Prostate gland (tissue), 2 donors: Measurements from ENCODE around the gene MLF2. TPM values are rescaled to one million over a fixed set of nuclear protein-coding genes. Genes with fewer than 3 reads are reported as not detected.
"Not testable (repeated sequence)": the region's sequence is repeated elsewhere in the genome, so short reads cannot be mapped to it uniquely, and the experiment has no call there.

Experiments
- DNase-seq: peaks from one replicate; pipeline ENCODE4 v3.0.0-alpha.2; 2019; ENCODE audit warnings: low spot score
- H3K27ac ChIP-seq, 2 donors: fragments of 200-600 bp; sonication (generic); 2 replicates each; pipeline ENCODE4 v1.5.1; 2017 to 2019
- H3K27me3 ChIP-seq: fragments of 200-600 bp; sonication (generic); replicated peaks from 2 replicates; pipeline ENCODE4 v1.5.1; 2019; ENCODE audit not compliant: insufficient read depth
- H3K36me3 ChIP-seq, 2 donors: fragments of 200-600 bp; sonication (generic); 1 replicate in 1 of 2; 2 replicates in 1 of 2; pipeline versions ENCODE4 v1.5.1 to v1.8.1; 2017 to 2019
- H3K4me1 ChIP-seq: fragments of 200-600 bp; sonication (generic); replicated peaks from 2 replicates; pipeline ENCODE4 v1.5.1; 2019
- H3K4me3 ChIP-seq, 2 donors: fragments of 200-600 bp; sonication (generic); 2 replicates each; pipeline ENCODE4 v1.5.1; 2017 to 2019
- H3K9me3 ChIP-seq: fragments of 200-600 bp; sonication (generic); 2 replicates; pipeline ENCODE4 v1.5.1; 2017
- POLR2A ChIP-seq: fragments of 450-650 bp; IDR thresholded peaks from one replicate; pipeline ENCODE4 v1.6.1; 2016; ENCODE audit warnings: antibody characterized with exemption, mild to moderate bottlenecking
- POLR2AphosphoS5 ChIP-seq: sonication (generic); formaldehyde crosslinking; IDR thresholded peaks from one replicate; pipeline ENCODE4 v1.6.1; 2017; ENCODE audit warnings: antibody characterized with exemption
- WGBS: methylation state at CpG from one replicate; pipeline ENCODE4 v1.1.5; 2018; 5-methylcytosine and 5-hydroxymethylcytosine counted together
- intact Hi-C: fragments of 100-400 bp; cut with DNase I; formaldehyde crosslinking; loops from one replicate; pipeline ENCODE4 v1.14.2; 2022
- total RNA-seq, 2 donors: library from RNA; depleted of rRNA; stranded (reverse); fragments of >200 nt; gene quantifications; one replicate each; pipeline ENCODE4 v1.1.0, GENCODE V29; 2016
- TF ChIP-seq, protein P1 (sequence below), 4 experiments: fragments of 200-600 bp in 2 of 4; fragments of 450-650 bp in 2 of 4; sonication (generic) in 2 of 4; IDR thresholded peaks; 1 replicate in 3 of 4; 2 replicates in 1 of 4; pipeline ENCODE4 v1.5.1; 2016 to 2019; ENCODE audit warnings: antibody characterized with exemption in 4 of 4, mild to moderate bottlenecking in 2 of 4, moderate library complexity in 2 of 4

The MLF2 gene
- total RNA-seq, 2 donors from 2014 or later, result 267 to 282 TPM

DNA sequence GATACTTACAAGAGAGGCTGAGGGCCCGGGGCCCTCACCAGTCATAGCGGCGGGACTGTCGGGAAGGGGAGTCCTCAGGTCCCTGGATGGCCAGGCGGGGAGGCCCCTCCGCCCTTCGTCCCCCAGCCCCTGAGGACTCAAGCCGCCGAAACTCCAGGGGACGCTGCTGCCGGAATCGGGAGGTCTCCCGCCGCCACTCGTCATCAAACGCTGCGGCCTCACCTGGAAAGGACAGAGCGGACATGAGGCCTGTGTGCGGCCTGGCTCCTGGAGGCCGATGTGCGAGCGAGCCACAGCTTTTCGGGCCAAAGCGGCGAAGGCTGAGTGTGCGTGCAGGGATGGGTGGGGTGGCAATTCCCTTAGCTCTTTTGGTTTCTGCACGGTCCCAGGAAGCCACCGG lies 4.2 kb downstream of the MLF2 start:
- H3K27me3 ChIP-seq, result no peaks in the 10 kb centered on the region
- WGBS, result 94% methylated on average over 24 of the region's 28 CpGs
- DNase-seq, result no peak
- no peak overlapping the region for H3K4me3 ChIP-seq
- H3K4me1 ChIP-seq, result peaks cover under 1% of the 10 kb centered on the region
- intact Hi-C loops, result no loop called here
- TF ChIP-seq, protein P1, sequence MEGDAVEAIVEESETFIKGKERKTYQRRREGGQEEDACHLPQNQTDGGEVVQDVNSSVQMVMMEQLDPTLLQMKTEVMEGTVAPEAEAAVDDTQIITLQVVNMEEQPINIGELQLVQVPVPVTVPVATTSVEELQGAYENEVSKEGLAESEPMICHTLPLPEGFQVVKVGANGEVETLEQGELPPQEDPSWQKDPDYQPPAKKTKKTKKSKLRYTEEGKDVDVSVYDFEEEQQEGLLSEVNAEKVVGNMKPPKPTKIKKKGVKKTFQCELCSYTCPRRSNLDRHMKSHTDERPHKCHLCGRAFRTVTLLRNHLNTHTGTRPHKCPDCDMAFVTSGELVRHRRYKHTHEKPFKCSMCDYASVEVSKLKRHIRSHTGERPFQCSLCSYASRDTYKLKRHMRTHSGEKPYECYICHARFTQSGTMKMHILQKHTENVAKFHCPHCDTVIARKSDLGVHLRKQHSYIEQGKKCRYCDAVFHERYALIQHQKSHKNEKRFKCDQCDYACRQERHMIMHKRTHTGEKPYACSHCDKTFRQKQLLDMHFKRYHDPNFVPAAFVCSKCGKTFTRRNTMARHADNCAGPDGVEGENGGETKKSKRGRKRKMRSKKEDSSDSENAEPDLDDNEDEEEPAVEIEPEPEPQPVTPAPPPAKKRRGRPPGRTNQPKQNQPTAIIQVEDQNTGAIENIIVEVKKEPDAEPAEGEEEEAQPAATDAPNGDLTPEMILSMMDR (IDR thresholded peaks at IDR 0.05), result no peak
- TF ChIP-seq POLR2AphosphoS5 (no peak), POLR2A (no peak)
- H3K36me3 ChIP-seq, result peaks cover 14 to 22% of the 10 kb centered on the region in 2 donors
- no peaks in the 10 kb centered on the region for H3K9me3 ChIP-seq
- H3K27ac ChIP-seq, result no peak overlapping the region

DNA sequence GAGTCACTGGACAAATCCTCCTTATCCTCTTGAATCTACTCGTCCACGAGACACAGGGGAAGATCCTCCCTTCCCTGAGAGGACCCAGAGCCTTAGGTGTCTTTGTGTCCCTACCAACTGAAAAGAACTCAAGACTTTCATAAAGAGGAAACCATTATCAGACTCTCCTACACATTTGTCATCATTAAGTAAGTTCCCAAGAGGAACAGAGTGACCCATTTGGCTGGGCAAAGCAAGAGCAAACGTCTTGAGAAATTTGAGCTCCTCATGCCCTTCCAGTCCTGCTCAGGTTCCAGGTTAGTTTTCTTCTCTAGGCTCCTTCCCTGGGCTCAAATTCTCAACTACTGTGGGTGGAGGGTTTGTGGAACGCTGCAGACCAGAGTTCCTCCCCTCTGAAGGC lies 5.7 kb downstream of the MLF2 start:
- 57% methylated on average over 4 of the region's 4 CpGs for WGBS
- DNase-seq, result no peak

DNA sequence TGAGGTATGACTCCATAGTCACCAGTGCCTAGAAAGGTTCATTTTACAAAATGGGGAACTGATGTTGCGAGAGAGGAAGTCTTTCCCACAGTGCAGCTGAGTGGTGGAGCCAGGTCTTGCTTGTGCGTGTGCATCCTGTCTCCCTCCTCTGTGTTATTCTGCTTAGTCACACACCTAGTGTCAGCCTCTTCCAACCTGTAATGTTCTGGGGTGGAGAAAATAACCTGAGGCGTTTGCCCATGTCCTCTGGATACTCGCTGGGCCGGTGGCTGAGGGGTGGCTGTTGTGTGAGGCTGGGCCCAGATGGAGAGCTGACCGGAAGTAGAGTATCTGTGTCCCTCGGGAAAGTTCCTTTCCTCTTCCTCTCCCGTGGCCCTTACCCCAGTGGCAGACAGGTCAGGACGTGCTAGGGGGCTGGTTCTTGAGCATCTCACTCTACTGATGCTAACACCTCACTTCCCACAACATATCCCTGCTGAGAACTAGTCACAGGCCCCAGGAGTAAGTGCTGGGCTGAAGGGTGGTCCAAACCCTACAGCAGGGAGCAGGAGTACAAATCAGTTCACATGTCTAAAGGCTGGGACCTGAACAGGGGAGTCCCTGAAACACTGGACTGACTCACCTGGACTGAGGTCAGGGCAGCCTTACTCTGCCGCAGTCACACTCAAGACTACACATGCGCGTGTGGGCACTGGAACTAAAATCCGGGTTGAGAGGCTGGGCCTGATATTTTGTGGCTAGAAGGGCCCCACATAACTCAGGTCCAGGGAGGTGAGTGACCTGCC lies 7.0 kb downstream of the MLF2 start:
- intact Hi-C loops, result no loop called here
- Histone ChIP-seq H3K27me3 (no peaks in the 10 kb centered on the region), H3K4me3 (no peak overlapping the region), H3K4me1 (no peaks in the 10 kb centered on the region), H3K9me3 (no peaks in the 10 kb centered on the region), H3K27ac (no peak overlapping the region), H3K36me3 (peaks cover 14 to 22% of the 10 kb centered on the region in 2 donors)
- TF ChIP-seq POLR2AphosphoS5, result no peak
- TF ChIP-seq, protein P1 (IDR thresholded peaks at IDR 0.05), result no peak
- TF ChIP-seq POLR2A, result no peak
- DNase-seq, result no peak
- WGBS, result 67% methylated on average over 13 of the region's 13 CpGs

More for the DNA sequence above, 5.7 kb downstream of the MLF2 start:
- Histone ChIP-seq H3K36me3 (peaks cover 14 to 22% of the 10 kb centered on the region in 2 donors), H3K4me3 (no peak overlapping the region), H3K27me3 (no peaks in the 10 kb centered on the region), H3K4me1 (no peaks in the 10 kb centered on the region), H3K27ac (no peak overlapping the region), H3K9me3 (no peaks in the 10 kb centered on the region)
- intact Hi-C loops, result no loop called here
- TF ChIP-seq POLR2A (no peak), POLR2AphosphoS5 (no peak)
- TF ChIP-seq, protein P1 (IDR thresholded peaks at IDR 0.05), result no peak

DNA sequence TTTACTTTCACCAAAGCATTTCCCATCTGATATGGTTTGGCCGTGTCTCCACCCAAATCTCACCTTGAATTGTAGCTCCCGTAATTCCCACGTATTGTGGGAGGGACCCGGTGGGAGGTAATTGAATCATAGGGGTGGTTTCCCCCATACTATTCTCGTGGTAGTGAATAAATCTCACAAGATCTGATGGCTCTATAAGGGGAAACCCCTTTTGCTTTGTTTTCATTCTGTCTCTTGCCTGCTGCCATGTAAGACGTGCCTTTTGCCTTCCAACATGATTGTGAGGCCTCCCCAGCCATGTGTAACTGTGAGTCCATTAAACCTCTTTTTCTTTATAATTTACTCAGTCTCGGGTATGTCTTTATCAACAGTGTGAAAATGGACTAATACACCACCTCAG lies 9.6 kb downstream of the MLF2 start:
- 57% methylated on average over 7 of the region's 7 CpGs for WGBS
- H3K9me3 ChIP-seq, H3K4me3 ChIP-seq, DNase-seq, intact Hi-C loops, H3K27me3 ChIP-seq, H3K36me3 ChIP-seq, H3K4me1 ChIP-seq, H3K27ac ChIP-seq: not testable (repeated sequence)

DNA sequence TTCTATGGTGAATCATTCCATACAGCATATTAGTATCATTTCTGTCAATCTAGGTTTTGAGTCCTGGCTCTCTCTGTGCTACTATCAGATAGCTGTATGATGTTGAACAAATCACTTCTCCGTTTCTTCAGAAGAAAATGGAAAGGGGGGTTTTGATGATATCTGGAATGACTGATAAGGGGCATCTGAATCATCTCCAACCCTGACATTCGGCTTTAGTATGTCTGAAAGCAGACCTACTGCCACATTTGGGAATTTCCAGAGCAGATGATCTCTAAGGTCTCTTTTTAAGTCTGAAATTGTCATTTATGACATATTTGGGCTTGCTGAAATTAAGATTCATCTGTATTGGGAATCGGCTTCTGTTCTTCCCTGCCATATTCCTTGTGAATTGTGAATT lies 10.1 kb downstream of the MLF2 start:
- no peak overlapping the region for H3K27ac ChIP-seq
- H3K36me3 ChIP-seq, result no peaks in the 10 kb centered on the region
- WGBS, result 88% methylated on average over 3 of the region's 3 CpGs
- H3K9me3 ChIP-seq, result no peaks in the 10 kb centered on the region
- H3K4me3 ChIP-seq, result no peak overlapping the region
- no peaks in the 10 kb centered on the region for H3K4me1 ChIP-seq
- intact Hi-C loops, result no loop called here
- no peaks in the 10 kb centered on the region for H3K27me3 ChIP-seq
- DNase-seq, result no peak
- TF ChIP-seq, protein P1 (IDR thresholded peaks at IDR 0.05), result no peak
- TF ChIP-seq POLR2A (no peak), POLR2AphosphoS5 (no peak)

DNA sequence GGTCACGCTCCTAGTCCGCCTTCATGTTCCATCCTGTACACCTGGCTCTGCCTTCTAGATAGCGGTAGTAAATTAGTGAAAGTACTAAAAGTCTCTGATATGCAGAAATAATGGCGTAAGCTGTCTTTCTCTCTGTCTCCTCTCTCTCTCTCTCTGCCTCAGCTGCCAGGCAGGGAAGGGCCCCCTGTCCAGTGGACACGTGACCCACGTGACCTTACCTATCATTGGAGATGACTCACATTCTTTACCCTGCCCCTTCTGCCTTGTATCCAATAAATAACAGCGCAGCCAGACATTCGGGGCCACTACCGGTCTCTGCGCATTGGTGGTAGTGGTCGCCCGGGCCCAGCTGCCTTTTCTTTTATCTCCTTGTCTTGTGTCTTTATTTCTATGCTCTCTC lies 10.9 kb downstream of the MLF2 start:
- H3K27ac ChIP-seq, H3K27me3 ChIP-seq, intact Hi-C loops, H3K9me3 ChIP-seq, H3K4me3 ChIP-seq, DNase-seq, H3K4me1 ChIP-seq, H3K36me3 ChIP-seq: not testable (repeated sequence)
- WGBS, result 71% methylated on average over 12 of the region's 12 CpGs
